H1 (cell line): ENCODE results near the gene GPR87. TPM values are rescaled to one million over a fixed set of nuclear protein-coding genes. Genes with fewer than 3 reads are reported as not detected.

Experiments
- CTCF ChIA-PET: fragments of 300-600 bp; sonication (Branson Sonifier 250); formaldehyde crosslinking; loops from one replicate; lab custom pipeline; 2021; ENCODE audit not compliant: partially characterized antibody; lab: Charles Lee
- POLR2A ChIA-PET: fragments of 300-600 bp; sonication (Branson Sonifier 250); formaldehyde crosslinking; loops from one replicate; lab custom pipeline; 2021; ENCODE audit warnings: inconsistent platforms; ENCODE audit not compliant: partially characterized antibody; lab: Charles Lee
- DNase-seq, 2 experiments: peaks; one replicate each; pipeline versions ENCODE4 v3.0.0 to v3.0.0-alpha.2; 2010 to 2022; ENCODE audit warnings: low spot score in 2 of 2, low read depth in 1 of 2, mixed read lengths in 1 of 2
- FAIRE-seq: peaks from 2 replicates; lab custom pipeline; 2011; peaks lifted over from hg19 to GRCh38; lab: Jason Lieb, UNC
- H2AFZ ChIP-seq: 2 replicates; pipeline ENCODE4 v1.8.1; 2012; ENCODE audit warnings: low read length, inconsistent platforms
- H2AK5ac ChIP-seq: 2 replicates; pipeline ENCODE4 v1.6.1; 2013; ENCODE audit warnings: low read depth, low read length
- H2BK120ac ChIP-seq: replicated peaks from 2 replicates; pipeline ENCODE3; 2013; ENCODE audit warnings: low read depth, low read length, inconsistent platforms
- H2BK12ac ChIP-seq: 2 replicates; pipeline ENCODE4 v1.6.1; 2013; ENCODE audit warnings: low read depth, low read length
- H2BK15ac ChIP-seq: 2 replicates; pipeline ENCODE4 v1.6.1; 2013; ENCODE audit warnings: low read length
- H2BK20ac ChIP-seq: 2 replicates; pipeline ENCODE4 v1.6.1; 2013; ENCODE audit warnings: low read length
- H2BK5ac ChIP-seq: 2 replicates; pipeline ENCODE4 v1.6.1; 2013; ENCODE audit warnings: low read depth, low read length
- H3K14ac ChIP-seq: 2 replicates; pipeline ENCODE4 v1.6.1; 2013; ENCODE audit warnings: inconsistent platforms; ENCODE audit not compliant: insufficient read length
- H3K18ac ChIP-seq: 2 replicates; pipeline ENCODE4 v1.6.1; 2013; ENCODE audit warnings: low read length; ENCODE audit errors: extremely low read depth
- H3K23ac ChIP-seq: 2 replicates; pipeline ENCODE4 v1.6.1; 2013; ENCODE audit warnings: inconsistent platforms; ENCODE audit not compliant: insufficient read length
- H3K23me2 ChIP-seq: 2 replicates; pipeline ENCODE4 v1.6.1; 2013; ENCODE audit warnings: low read depth, low read length
- H3K27ac ChIP-seq: 2 replicates; pipeline ENCODE4 v1.6.1; 2011; ENCODE audit warnings: low read depth, low read length, inconsistent platforms
- H3K27me3 ChIP-seq, 4 experiments: replicated peaks in 1 of 4; 1 replicate in 1 of 4; 2 replicates in 3 of 4; pipeline versions ENCODE4 v1.6.1 to v1.8.1; 2011 to 2013; ENCODE audit warnings: low read length in 3 of 4, mild to moderate bottlenecking in 3 of 4, inconsistent platforms in 2 of 4, mixed read lengths in 2 of 4, moderate library complexity in 1 of 4; ENCODE audit not compliant: control insufficient read depth in 3 of 4, insufficient read depth in 3 of 4; ENCODE audit errors: extremely low read depth in 1 of 4
- H3K36me3 ChIP-seq, 4 experiments: 2 replicates each; pipeline versions ENCODE4 v1.6.1 to v1.8.1; 2011 to 2013; ENCODE audit warnings: mild to moderate bottlenecking in 4 of 4, low read length in 3 of 4, moderate library complexity in 2 of 4, control low read depth in 1 of 4, inconsistent platforms in 1 of 4; ENCODE audit not compliant: insufficient read depth in 4 of 4, control insufficient read depth in 2 of 4
- H3K4ac ChIP-seq: replicated peaks from 2 replicates; pipeline ENCODE3; 2013; ENCODE audit warnings: low read length, low read depth, mixed read lengths, inconsistent platforms; ENCODE audit not compliant: insufficient read length
- H3K4me1 ChIP-seq, 4 experiments: replicated peaks in 1 of 4; 1 replicate in 1 of 4; 2 replicates in 3 of 4; pipeline versions ENCODE4 v1.6.1 to v1.8.1; 2011 to 2013; ENCODE audit warnings: low read length in 3 of 4, inconsistent platforms in 2 of 4, mixed read lengths in 1 of 4; ENCODE audit not compliant: insufficient read depth in 4 of 4, control insufficient read depth in 3 of 4
- H3K4me2 ChIP-seq, 2 experiments: 2 replicates each; pipeline versions ENCODE4 v1.6.1 to v1.8.1; 2011 to 2013; ENCODE audit warnings: low read depth in 2 of 2, low read length in 2 of 2, control low read depth in 1 of 2, inconsistent platforms in 1 of 2, mild to moderate bottlenecking in 1 of 2; ENCODE audit not compliant: insufficient read depth in 1 of 2
- H3K4me3 ChIP-seq, 4 experiments: fragments of 200-600, 300-600 bp in 1 of 4; sonication (generic), shearing (Covaris generic), sonication (Bioruptor Twin) in 1 of 4; 2 replicates each; pipeline versions ENCODE4 v1.5.1 to v1.8.1; 2011 to 2016; ENCODE audit warnings: low read length in 4 of 4, low read depth in 3 of 4, control low read depth in 2 of 4, inconsistent platforms in 2 of 4, mild to moderate bottlenecking in 2 of 4, mixed read lengths in 1 of 4, moderate library complexity in 1 of 4; ENCODE audit not compliant: insufficient read depth in 2 of 4; ENCODE audit errors: extremely low read depth in 1 of 4
- H3K56ac ChIP-seq: replicated peaks from 2 replicates; pipeline ENCODE3; 2013; ENCODE audit warnings: low read depth, mild to moderate bottlenecking, mixed read lengths, low read length, inconsistent platforms; ENCODE audit not compliant: insufficient read length
- H3K79me1 ChIP-seq: 2 replicates; pipeline ENCODE4 v1.6.1; 2013; ENCODE audit warnings: low read depth, low read length, control low read depth
- H3K79me2 ChIP-seq, 2 experiments: 2 replicates each; pipeline versions ENCODE4 v1.6.1 to v1.8.1; 2012 to 2013; ENCODE audit warnings: low read length in 2 of 2, mild to moderate bottlenecking in 2 of 2, inconsistent platforms in 1 of 2; ENCODE audit not compliant: insufficient read depth in 2 of 2, control insufficient read depth in 1 of 2
- H3K9ac ChIP-seq, 4 experiments: replicated peaks in 1 of 4; 1 replicate in 1 of 4; 2 replicates in 3 of 4; pipeline versions ENCODE4 v1.6.1 to v1.8.1; 2011 to 2013; ENCODE audit warnings: low read depth in 3 of 4, low read length in 3 of 4, control low read depth in 2 of 4, mild to moderate bottlenecking in 2 of 4, moderate library complexity in 2 of 4, inconsistent platforms in 1 of 4; ENCODE audit errors: extremely low read depth in 1 of 4
- H3K9me3 ChIP-seq, 2 experiments: 2 replicates each; pipeline versions ENCODE4 v1.6.1 to v1.8.1; 2012 to 2013; ENCODE audit warnings: mild to moderate bottlenecking in 2 of 2, moderate library complexity in 2 of 2, control low read depth in 1 of 2, inconsistent platforms in 1 of 2, low read depth in 1 of 2, low read length in 1 of 2, mixed read lengths in 1 of 2; ENCODE audit not compliant: insufficient read depth in 2 of 2
- H4K20me1 ChIP-seq, 2 experiments: replicated peaks in 1 of 2; 2 replicates each; pipeline versions ENCODE3 to v1.8.1; 2011 to 2013; ENCODE audit warnings: inconsistent platforms in 2 of 2, low read length in 2 of 2, mild to moderate bottlenecking in 1 of 2; ENCODE audit not compliant: insufficient read depth in 2 of 2, control insufficient read depth in 1 of 2
- H4K5ac ChIP-seq: 2 replicates; pipeline ENCODE4 v1.6.1; 2013; ENCODE audit warnings: low read length, low read depth, mixed read lengths, inconsistent platforms; ENCODE audit not compliant: insufficient read length
- H4K8ac ChIP-seq: 2 replicates; pipeline ENCODE4 v1.8.0; 2013; ENCODE audit warnings: mild to moderate bottlenecking, moderate library complexity, low read length, inconsistent platforms; ENCODE audit not compliant: insufficient read depth; ENCODE audit errors: extremely low read depth
- H4K91ac ChIP-seq: replicated peaks from 2 replicates; pipeline ENCODE3; 2013; ENCODE audit warnings: low read length, mixed read lengths, inconsistent platforms; ENCODE audit not compliant: insufficient read length
- CTBP2 ChIP-seq: IDR thresholded peaks from 2 replicates; pipeline ENCODE4 v1.7.0; 2011; ENCODE audit warnings: borderline replicate concordance, mild to moderate bottlenecking, moderate library complexity, mixed read lengths, low read length; ENCODE audit not compliant: insufficient read depth, insufficient read length
- EP300 ChIP-seq, 2 experiments: IDR thresholded peaks; 1 replicate in 1 of 2; 2 replicates in 1 of 2; pipeline ENCODE4 v1.6.1; 2011 to 2012; ENCODE audit warnings: low read depth in 2 of 2, low read length in 2 of 2, mild to moderate bottlenecking in 2 of 2, borderline replicate concordance in 1 of 2, inconsistent platforms in 1 of 2, moderate library complexity in 1 of 2
- POLR2A ChIP-seq, 2 experiments: IDR thresholded peaks; 1 replicate in 1 of 2; 2 replicates in 1 of 2; pipeline ENCODE4 v1.6.1; 2011; ENCODE audit warnings: low read depth in 2 of 2, low read length in 2 of 2, mild to moderate bottlenecking in 2 of 2; ENCODE audit errors: control extremely low read depth in 1 of 2
- POLR2AphosphoS5 ChIP-seq: IDR thresholded peaks from 2 replicates; pipeline ENCODE4 v1.6.1; 2011; ENCODE audit warnings: low read depth, low read length
- SIN3A ChIP-seq, 2 experiments: IDR thresholded peaks in 1 of 2; conservative IDR thresholded peaks in 1 of 2; 2 replicates each; pipeline ENCODE4 v1.6.1; 2011 to 2012; ENCODE audit warnings: low read length in 2 of 2, improper control_type of control experiment in 1 of 2, low read depth in 1 of 2, mild to moderate bottlenecking in 1 of 2
- ZNF274 ChIP-seq: IDR thresholded peaks from 2 replicates; pipeline ENCODE4 v1.7.0; 2012; ENCODE audit warnings: low read length, borderline replicate concordance; ENCODE audit errors: extremely low read depth
- WGBS, 2 experiments: shearing (Covaris generic) in 1 of 2; methylation state at CpG; one replicate each; pipeline versions ENCODE4 v1.1.6 to v1.1.7; 2013 to 2015; ENCODE audit warnings: low lambda C conversion rate in 2 of 2, mixed read lengths in 2 of 2, inconsistent platforms in 1 of 2, low coverage in 1 of 2, missing lambda C conversion rate in 1 of 2; ENCODE audit not compliant: insufficient replicate concordance in 2 of 2, insufficient coverage in 1 of 2, insufficient read length in 1 of 2; ENCODE audit errors: extremely low coverage in 1 of 2, missing lambda C conversion rate in 1 of 2; 5-methylcytosine and 5-hydroxymethylcytosine counted together
- polyA plus RNA-seq, 7 experiments: library from polyadenylated mRNA; depleted of rRNA in 3 of 7; stranded (reverse) in 5 of 7; unstranded in 2 of 7; fragments of >200 nt in 5 of 7; fragments of 200-250 nt in 2 of 7; gene quantifications; 1 replicate in 5 of 7; 2 replicates in 1 of 7; 4 replicates in 1 of 7; pipeline versions ENCODE4 v1.2.1 to v1.2.3, GENCODE V29; 2011 to 2013; ENCODE audit warnings: missing spikeins in 2 of 7, mixed read lengths in 2 of 7
- total RNA-seq: library from RNA; stranded (reverse); fragmentation: NEBNext Ultra II Directional; extraction: Animal tissue kit (Norgen Biotek cat#: 25700); gene quantifications from 2 replicates; pipeline ENCODE4 v1.2.1, GENCODE V29; 2021

Gene GPR87
- total and polyA plus RNA-seq, 2 of the 8 experiments (the other 6 are each of a cell fraction or from before 2014, with no cell fraction given): 0.05 TPM; not detected in 1

DNA sequence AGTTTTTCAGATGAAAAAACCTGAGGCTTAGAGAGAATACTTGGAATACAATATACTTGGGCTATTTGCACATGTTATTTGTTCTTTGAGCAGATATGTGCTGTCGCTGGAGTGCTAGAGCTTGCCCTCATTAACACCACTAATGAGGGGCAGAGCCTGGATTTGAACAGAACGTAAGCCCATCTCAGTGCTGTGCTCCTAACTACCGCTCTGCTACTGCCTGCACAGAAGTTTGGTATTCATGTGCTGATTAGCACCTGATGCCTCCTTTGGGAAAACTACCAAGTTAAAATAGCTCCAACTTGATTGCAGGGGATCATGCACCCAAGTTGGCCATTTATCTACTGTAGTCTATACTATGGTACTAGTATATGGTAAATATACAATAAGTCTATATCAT, 3.6 kb downstream of the GPR87 start:
- Histone ChIP-seq H3K18ac (no peak overlapping the region), H3K4me1 (peaks cover 2 to 14% (median 6%) of the 10 kb centered on the region in 4 experiments; a peak in 4 of 7 replicates), H3K9me3 (no peaks in the 10 kb centered on the region), H3K79me1 (no peaks in the 10 kb centered on the region), H2BK20ac (peak overlapping the region; percentile 36; the same call in 1 of the 2 replicates), H2BK15ac (no peak overlapping the region), H3K4me3 (no peak overlapping the region), H3K36me3 (no peaks in the 10 kb centered on the region), H4K91ac (no peak overlapping the region), H3K4ac (no peak overlapping the region), H3K79me2 (no peaks in the 10 kb centered on the region), H4K5ac (no peak overlapping the region), H2BK12ac (no peak overlapping the region), H4K8ac (no peak overlapping the region), H3K56ac (no peak overlapping the region), H3K27me3 (no peaks in the 10 kb centered on the region), H3K9ac (no peak overlapping the region), H3K27ac (no peak overlapping the region), H3K23ac (no peak overlapping the region), H2BK5ac (no peak overlapping the region), H2AK5ac (no peak overlapping the region), H2BK120ac (no peak overlapping the region), H2AFZ (no peak overlapping the region), H4K20me1 (no peaks in the 10 kb centered on the region), H3K14ac (no peak overlapping the region), H3K4me2 (no peak overlapping the region), H3K23me2 (no peaks in the 10 kb centered on the region)
- CTCF ChIA-PET: interaction anchor here (1.2 to 1.6 kb wide), 6 partner anchors 9 to 115 kb away, joined by 3 to 5 read pairs (median 3); no protein-coding TSS in a partner anchor
- no peak for DNase-seq
- 53% methylated on average over 3 of the region's 3 CpGs; no CpG with 5 or more reads in 1 of the 2 experiments for WGBS, 2 experiments
- no peak for TF ChIP-seq EP300 (IDR thresholded peaks at IDR 0.05; ENCODE audit: borderline replicate concordance in 1 of 2, low read depth in 2 of 2, low read length in 2 of 2)
- TF ChIP-seq ZNF274: no peak
- TF ChIP-seq CTBP2: no peak
- TF ChIP-seq POLR2A (IDR thresholded peaks at IDR 0.05; ENCODE audit: control extremely low read depth in 1 of 2, low read depth in 2 of 2, low read length in 2 of 2): no peak
- no peak for TF ChIP-seq POLR2AphosphoS5
- TF ChIP-seq SIN3A (conservative IDR thresholded peaks at IDR 0.05 in 1 of 2, IDR thresholded peaks at IDR 0.05 in 1 of 2; ENCODE audit: low read depth in 1 of 2, low read length in 2 of 2): no peak
- POLR2A ChIA-PET: interaction anchor here (1.7 kb wide), 1 partner anchor 9 kb away, joined by 3 read pairs; no protein-coding TSS in a partner anchor
- FAIRE-seq: no peak
